HL-60 (cell line): Measurements from ENCODE around the gene TAS2R14.

Source experiments
- DNase-seq, 2 experiments: peaks; one replicate each; pipeline ENCODE4 v3.0.0-alpha.2; 2010 to 2020; ENCODE audit warnings: low read depth in 1 of 2, low spot score in 1 of 2
- H3K27ac ChIP-seq: fragments of 250-450 bp; sonication (Bioruptor Pico); replicated peaks from 2 replicates; pipeline ENCODE4 v1.5.1; 2020; ENCODE audit warnings: mild to moderate bottlenecking, moderate library complexity
- H3K27me3 ChIP-seq: fragments of 250-450 bp; sonication (Bioruptor Pico); 2 replicates; pipeline ENCODE4 v1.5.1; 2021; ENCODE audit warnings: mild to moderate bottlenecking, moderate library complexity; ENCODE audit not compliant: insufficient read depth, poor library complexity, severe bottlenecking
- H3K4me3 ChIP-seq: replicated peaks from 2 replicates; pipeline ENCODE4 v1.5.1; 2011; ENCODE audit warnings: mild to moderate bottlenecking, control low read depth, low read length; ENCODE audit not compliant: insufficient read depth
- GABPA ChIP-seq: IDR thresholded peaks from 2 replicates; pipeline ENCODE4 v1.6.1; 2012; ENCODE audit warnings: low read depth
- POLR2AphosphoS5 ChIP-seq: IDR thresholded peaks from 2 replicates; pipeline ENCODE4 v1.6.1; 2012; ENCODE audit warnings: low read depth
- SPI1 ChIP-seq: IDR thresholded peaks from 2 replicates; pipeline ENCODE4 v1.6.1; 2012; ENCODE audit warnings: low read depth, mild to moderate bottlenecking, borderline replicate concordance
- TF ChIP-seq, protein P1 (sequence below): IDR thresholded peaks from one replicate; pipeline ENCODE4 v1.5.1; 2011; ENCODE audit warnings: low read length, control low read depth, inconsistent platforms; ENCODE audit not compliant: insufficient read depth
- TF ChIP-seq, protein P2 (sequence below): IDR thresholded peaks from 2 replicates; pipeline ENCODE4 v1.6.1; 2012; ENCODE audit warnings: low read depth; ENCODE audit not compliant: insufficient replicate concordance

The TAS2R14 gene

DNA sequence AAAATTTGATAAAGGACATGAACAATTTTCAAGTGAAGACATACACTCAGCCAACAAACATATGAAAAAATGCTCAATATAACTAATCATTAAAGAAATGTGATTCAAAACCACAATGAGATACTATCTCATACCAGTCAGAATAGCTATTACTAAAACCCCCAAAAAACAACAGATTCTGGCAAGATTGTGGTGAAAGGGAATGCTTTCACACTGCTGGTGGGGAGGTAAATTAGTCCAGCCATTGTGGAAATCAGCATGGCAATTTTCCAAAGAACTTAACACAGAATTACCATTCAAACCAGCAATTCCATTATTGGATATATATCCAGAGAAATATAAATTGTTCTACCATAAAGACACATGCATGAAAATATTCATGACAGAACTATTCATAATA is 18.7 kb upstream of the TAS2R14 start:
- no peaks in the 10 kb centered on the region for H3K27me3 ChIP-seq
- TF ChIP-seq GABPA (no peak), POLR2AphosphoS5 (no peak)
- TF ChIP-seq, protein P1, sequence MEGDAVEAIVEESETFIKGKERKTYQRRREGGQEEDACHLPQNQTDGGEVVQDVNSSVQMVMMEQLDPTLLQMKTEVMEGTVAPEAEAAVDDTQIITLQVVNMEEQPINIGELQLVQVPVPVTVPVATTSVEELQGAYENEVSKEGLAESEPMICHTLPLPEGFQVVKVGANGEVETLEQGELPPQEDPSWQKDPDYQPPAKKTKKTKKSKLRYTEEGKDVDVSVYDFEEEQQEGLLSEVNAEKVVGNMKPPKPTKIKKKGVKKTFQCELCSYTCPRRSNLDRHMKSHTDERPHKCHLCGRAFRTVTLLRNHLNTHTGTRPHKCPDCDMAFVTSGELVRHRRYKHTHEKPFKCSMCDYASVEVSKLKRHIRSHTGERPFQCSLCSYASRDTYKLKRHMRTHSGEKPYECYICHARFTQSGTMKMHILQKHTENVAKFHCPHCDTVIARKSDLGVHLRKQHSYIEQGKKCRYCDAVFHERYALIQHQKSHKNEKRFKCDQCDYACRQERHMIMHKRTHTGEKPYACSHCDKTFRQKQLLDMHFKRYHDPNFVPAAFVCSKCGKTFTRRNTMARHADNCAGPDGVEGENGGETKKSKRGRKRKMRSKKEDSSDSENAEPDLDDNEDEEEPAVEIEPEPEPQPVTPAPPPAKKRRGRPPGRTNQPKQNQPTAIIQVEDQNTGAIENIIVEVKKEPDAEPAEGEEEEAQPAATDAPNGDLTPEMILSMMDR: no peak
- H3K27ac ChIP-seq: no peak overlapping the region
- DNase-seq: no peak
- H3K4me3 ChIP-seq: no peak overlapping the region

DNA sequence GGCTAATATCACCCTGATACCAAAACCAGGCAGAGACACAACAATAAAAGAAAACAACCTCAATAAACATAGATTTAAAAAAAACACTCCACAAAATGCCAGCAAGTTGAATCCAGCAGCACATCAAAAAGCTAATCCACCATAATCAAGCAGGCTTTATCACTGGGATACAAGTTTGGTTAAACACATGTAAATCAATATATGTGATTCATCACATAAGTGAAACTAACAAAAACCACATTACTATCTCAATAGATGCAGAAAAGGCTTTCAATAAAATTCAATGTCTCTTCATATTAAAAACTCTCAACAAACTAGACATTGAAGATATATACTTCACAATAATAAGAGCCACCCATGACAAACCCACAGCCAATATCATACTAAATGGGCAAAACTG is 17.0 kb upstream of the TAS2R14 start:
- Histone ChIP-seq H3K27me3 (no peaks in the 10 kb centered on the region), H3K27ac (no peak overlapping the region), H3K4me3 (no peak overlapping the region)
- no peak for TF ChIP-seq POLR2AphosphoS5
- no peak for DNase-seq

DNA sequence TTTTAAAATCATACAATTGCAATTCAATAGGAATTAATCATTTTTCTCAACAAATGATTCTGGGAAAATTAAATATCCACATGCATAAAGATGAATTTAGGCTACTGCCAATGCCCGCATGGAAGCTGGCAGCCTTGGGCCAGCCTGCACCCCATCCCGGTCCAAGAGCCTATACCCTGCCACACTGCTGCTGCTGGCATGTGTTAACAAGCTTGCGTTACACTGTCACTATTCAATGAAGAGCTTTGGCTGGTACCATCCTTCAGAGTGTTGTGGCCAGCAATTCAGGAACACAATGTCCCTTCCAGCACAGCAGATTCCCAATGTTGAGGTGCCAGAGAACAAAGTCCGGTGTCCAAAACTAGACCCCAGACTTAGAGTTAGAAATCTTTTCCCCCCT is 13.6 kb upstream of the TAS2R14 start:
- Histone ChIP-seq H3K4me3 (no peak overlapping the region), H3K27me3 (no peaks in the 10 kb centered on the region), H3K27ac (no peak overlapping the region)
- no peak for DNase-seq
- no peak for TF ChIP-seq GABPA

DNA sequence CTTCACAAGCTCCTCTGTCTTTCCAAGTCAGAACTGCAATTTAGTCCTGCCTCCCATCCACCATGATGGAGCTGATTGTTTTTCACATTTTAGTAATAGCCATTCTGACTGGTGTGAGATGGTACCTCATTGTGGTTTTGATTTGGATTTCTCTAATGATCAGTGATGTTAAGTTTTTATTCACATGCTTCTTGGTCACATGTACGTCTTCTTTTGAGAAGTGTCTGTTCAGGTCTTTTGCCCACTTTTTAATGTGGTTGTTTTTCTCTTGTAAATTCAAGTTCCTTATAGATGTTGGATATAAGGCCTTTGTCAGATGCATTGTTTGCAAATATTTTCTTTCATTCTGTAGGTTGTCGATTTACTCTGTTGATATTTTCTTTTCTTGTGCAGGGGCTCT is 4.1 kb upstream of the TAS2R14 start:
- H3K27me3 ChIP-seq: no peaks in the 10 kb centered on the region
- DNase-seq: no peak
- no peak overlapping the region for H3K4me3 ChIP-seq
- no peak overlapping the region for H3K27ac ChIP-seq
- TF ChIP-seq, protein P2, sequence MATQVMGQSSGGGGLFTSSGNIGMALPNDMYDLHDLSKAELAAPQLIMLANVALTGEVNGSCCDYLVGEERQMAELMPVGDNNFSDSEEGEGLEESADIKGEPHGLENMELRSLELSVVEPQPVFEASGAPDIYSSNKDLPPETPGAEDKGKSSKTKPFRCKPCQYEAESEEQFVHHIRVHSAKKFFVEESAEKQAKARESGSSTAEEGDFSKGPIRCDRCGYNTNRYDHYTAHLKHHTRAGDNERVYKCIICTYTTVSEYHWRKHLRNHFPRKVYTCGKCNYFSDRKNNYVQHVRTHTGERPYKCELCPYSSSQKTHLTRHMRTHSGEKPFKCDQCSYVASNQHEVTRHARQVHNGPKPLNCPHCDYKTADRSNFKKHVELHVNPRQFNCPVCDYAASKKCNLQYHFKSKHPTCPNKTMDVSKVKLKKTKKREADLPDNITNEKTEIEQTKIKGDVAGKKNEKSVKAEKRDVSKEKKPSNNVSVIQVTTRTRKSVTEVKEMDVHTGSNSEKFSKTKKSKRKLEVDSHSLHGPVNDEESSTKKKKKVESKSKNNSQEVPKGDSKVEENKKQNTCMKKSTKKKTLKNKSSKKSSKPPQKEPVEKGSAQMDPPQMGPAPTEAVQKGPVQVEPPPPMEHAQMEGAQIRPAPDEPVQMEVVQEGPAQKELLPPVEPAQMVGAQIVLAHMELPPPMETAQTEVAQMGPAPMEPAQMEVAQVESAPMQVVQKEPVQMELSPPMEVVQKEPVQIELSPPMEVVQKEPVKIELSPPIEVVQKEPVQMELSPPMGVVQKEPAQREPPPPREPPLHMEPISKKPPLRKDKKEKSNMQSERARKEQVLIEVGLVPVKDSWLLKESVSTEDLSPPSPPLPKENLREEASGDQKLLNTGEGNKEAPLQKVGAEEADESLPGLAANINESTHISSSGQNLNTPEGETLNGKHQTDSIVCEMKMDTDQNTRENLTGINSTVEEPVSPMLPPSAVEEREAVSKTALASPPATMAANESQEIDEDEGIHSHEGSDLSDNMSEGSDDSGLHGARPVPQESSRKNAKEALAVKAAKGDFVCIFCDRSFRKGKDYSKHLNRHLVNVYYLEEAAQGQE: no peak
- TF ChIP-seq SPI1: no peak
- no peak for TF ChIP-seq GABPA

DNA sequence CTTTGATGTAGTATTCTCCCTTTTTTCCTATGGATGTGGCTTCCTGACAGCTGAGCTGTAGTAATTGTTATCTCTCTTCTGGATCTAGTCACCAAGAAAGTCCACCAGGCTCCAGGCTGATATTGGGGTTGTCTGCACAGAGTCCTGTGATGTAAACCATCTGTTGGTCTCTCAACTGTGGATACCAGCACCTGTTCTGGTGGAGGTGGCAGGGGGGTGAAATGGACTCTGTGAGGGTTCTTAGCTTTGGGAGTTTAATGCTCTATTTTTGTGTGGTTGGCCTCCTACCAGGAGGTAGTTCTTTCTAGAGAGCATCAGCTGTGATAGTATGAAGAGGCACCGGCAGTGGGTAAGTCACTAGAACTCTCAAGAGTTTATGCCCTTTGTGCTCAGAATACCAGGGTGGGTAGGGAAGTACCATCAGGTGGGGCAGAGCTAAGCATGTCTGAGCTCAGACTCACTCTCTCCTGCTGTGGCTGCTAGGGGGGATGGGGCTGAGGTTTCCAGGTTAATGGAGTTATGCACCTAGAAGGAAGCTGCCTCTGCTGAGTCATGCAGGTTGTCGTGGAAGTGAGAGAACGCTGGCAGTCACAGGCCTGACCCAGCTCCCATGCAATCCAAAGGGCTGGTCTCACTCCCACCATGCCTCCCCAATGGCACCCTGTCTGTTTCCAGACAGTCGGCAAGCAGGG is 3.0 kb upstream of the TAS2R14 start:
- H3K27ac ChIP-seq: no peak overlapping the region

More for the DNA sequence above, 3.0 kb upstream of the TAS2R14 start:
- Histone ChIP-seq H3K4me3 (no peak overlapping the region), H3K27me3 (no peaks in the 10 kb centered on the region)
- peak in 1 of 2 experiments; percentile 7 for DNase-seq
- TF ChIP-seq, protein P1: no peak
- TF ChIP-seq POLR2AphosphoS5 (no peak), GABPA (no peak), SPI1 (no peak)
- TF ChIP-seq, protein P2: no peak
